NCI-H2107 (cell line): Measurements from ENCODE around the gene SULT6B1.

Experiments
- DNase-seq: peaks from one replicate; lab custom pipeline; 2025; lab: John Stamatoyannopoulos, UW

SULT6B1 gene

DNA sequence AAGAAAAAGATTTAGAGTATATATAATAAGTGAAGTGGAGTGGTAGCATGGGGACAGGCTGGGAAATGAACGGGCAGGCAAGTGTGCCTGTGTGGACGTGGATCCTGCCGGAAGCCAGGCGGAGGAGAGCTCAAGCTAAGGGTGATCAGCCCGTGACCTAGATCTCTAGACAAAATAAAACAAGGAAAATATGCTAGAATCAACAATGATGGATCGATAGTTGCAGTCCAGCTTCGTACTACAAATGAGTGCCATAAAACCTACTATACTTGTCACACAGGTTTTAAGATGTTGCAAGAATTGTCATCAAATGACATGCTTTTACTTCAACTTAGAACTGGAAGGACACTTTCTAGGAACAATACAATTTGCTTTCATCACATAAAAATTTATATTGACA lies 40.1 kb downstream of the SULT6B1 start:
- no peak for DNase-seq

GRCh38 chr2:37146062-37146461 lies 42.4 kb downstream of the SULT6B1 start:
- DNase-seq: no peak

DNA sequence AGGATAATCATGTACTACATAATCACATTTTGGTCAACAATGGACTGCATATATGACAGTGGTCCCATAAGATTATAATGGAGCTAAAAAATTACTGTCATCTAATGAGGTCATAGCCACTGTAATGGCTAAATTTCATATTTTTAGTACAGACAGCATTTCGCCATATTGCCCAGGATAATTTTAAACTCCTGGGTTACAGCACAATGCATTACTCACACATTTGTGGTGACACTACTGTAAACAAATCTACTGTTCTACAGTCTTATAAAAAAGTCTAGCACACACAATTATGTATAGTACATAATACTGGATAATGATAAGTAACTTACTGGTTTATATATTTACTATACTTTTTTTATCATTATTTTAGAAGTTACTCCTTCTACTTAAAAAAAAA lies 44.5 kb downstream of the SULT6B1 start:
- no peak for DNase-seq

- DNase-seq: no peak
Observed at GRCh38 chr2:37142546-37142945, 45.9 kb downstream of the SULT6B1 start.

GRCh38 chr2:37132914-37133313 lies 55.6 kb downstream of the SULT6B1 start:
- no peak for DNase-seq

GRCh38 chr2:37125416-37125815 lies 63.1 kb downstream of the SULT6B1 start:
- DNase-seq: no peak

DNA sequence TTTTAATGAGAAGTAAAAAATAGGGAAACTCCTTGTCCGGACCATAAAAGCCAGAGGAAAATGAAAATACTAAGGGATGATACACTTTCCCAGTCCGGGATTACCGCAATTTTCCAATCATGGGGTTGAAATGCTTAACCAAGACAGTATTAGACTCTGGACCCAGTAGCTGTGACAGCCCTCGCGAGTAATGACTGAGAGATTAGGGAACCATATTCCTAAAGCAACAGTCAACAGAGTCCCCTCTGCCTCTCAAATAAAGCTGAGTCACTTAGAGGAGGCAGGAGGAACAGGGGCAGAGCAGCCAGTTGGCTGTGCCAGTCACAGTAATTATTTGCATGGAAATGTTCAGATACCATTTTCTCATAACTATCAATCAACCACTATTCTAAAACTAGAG lies 69.3 kb downstream of the SULT6B1 start:
- no peak for DNase-seq
